Loucy (cell line): ENCODE data around the gene SHROOM2.
"Not testable (repeated sequence)": the region's sequence is repeated elsewhere in the genome, so short reads cannot be mapped to it uniquely, and the experiment has no call there.

Experiments
- H2AFZ ChIP-seq: fragments of 200-600 bp; sonication (generic); 2 replicates; pipeline ENCODE4 v1.6.0; 2016; ENCODE audit warnings: antibody characterized with exemption, mild to moderate bottlenecking, low read length, moderate library complexity
- H3F3A ChIP-seq: fragments of 200-600 bp; 2 replicates; pipeline ENCODE4 v1.6.0; 2016; ENCODE audit warnings: antibody characterized with exemption, low read depth, mild to moderate bottlenecking
- H3K27me3 ChIP-seq: fragments of 200-600 bp; sonication (generic); 2 replicates; pipeline ENCODE4 v1.6.1; 2014; ENCODE audit warnings: low read length, mild to moderate bottlenecking; ENCODE audit not compliant: insufficient read depth, poor library complexity, severe bottlenecking
- H3K36me3 ChIP-seq: fragments of 200-600 bp; sonication (generic); 2 replicates; pipeline ENCODE4 v1.6.1; 2016; ENCODE audit warnings: low read length; ENCODE audit not compliant: insufficient read depth
- H3K4me1 ChIP-seq: fragments of 200-600 bp; sonication (generic); 2 replicates; pipeline ENCODE4 v1.5.1; 2014; ENCODE audit warnings: low read length, mild to moderate bottlenecking; ENCODE audit not compliant: insufficient read depth, poor library complexity, severe bottlenecking
- H3K4me2 ChIP-seq: fragments of 200-600 bp; sonication (generic); 2 replicates; pipeline ENCODE4 v1.6.0; 2014; ENCODE audit warnings: antibody characterized with exemption, low read length, low read depth, mild to moderate bottlenecking; ENCODE audit not compliant: poor library complexity, severe bottlenecking
- H3K4me3 ChIP-seq: fragments of 200-600 bp; sonication (generic); 2 replicates; pipeline ENCODE4 v1.5.1; 2014; ENCODE audit warnings: low read length, mild to moderate bottlenecking, mixed read lengths; ENCODE audit not compliant: poor library complexity, severe bottlenecking
- H3K79me2 ChIP-seq: fragments of 200-600 bp; sonication (generic); 2 replicates; pipeline ENCODE4 v1.6.1; 2014; ENCODE audit warnings: low read length; ENCODE audit not compliant: insufficient read depth
- H3K9ac ChIP-seq: fragments of 200-600 bp; sonication (generic); 2 replicates; pipeline ENCODE4 v1.6.0; 2014; ENCODE audit warnings: mild to moderate bottlenecking, low read depth, low read length, moderate library complexity; ENCODE audit not compliant: poor library complexity, severe bottlenecking
- H3K9me2 ChIP-seq: fragments of 200-600 bp; sonication (generic); replicated peaks from 2 replicates; pipeline ENCODE4 v1.6.1; 2016; ENCODE audit warnings: low read depth, low read length, mixed read lengths
- H3K9me3 ChIP-seq: fragments of 200-600 bp; sonication (generic); 2 replicates; pipeline ENCODE4 v1.6.1; 2014; ENCODE audit warnings: mild to moderate bottlenecking, antibody characterized with exemption, low read length, low read depth; ENCODE audit not compliant: insufficient read depth
- H4K20me1 ChIP-seq: fragments of 200-600 bp; sonication (generic); 2 replicates; pipeline ENCODE4 v1.6.0; 2014; ENCODE audit warnings: antibody characterized with exemption, low read length, mild to moderate bottlenecking; ENCODE audit not compliant: insufficient read depth, poor library complexity, severe bottlenecking
- CTCF ChIP-seq: fragments of 200-600 bp; sonication (generic); conservative IDR thresholded peaks from 2 replicates; pipeline ENCODE4 v1.5.1; 2014; ENCODE audit warnings: mild to moderate bottlenecking, antibody characterized with exemption, low read length
- EZH2phosphoT487 ChIP-seq: fragments of 200-600 bp; IDR thresholded peaks from 2 replicates; pipeline ENCODE4 v1.6.1; 2018; ENCODE audit warnings: antibody characterized with exemption, mild to moderate bottlenecking, moderate library complexity, borderline replicate concordance

SHROOM2 gene

GRCh38 chrX:9765737-9766097 is 20.5 kb upstream of the SHROOM2 start, which contains the start of gene GPR143:
GPR143 (minus strand) TSS chrX:9765847; CDS start chrX:9765817, 30 bp downstream.
- Histone ChIP-seq H3K27me3 (no peaks in the 10 kb centered on the region), H3K4me2 (no peak within 1 kb of the TSS)

GRCh38 chrX:9767375-9767774 is 18.9 kb upstream of the SHROOM2 start:
- H3F3A ChIP-seq: no peaks in the 10 kb centered on the region
- no peaks in the 10 kb centered on the region for H4K20me1 ChIP-seq
- no peaks in the 10 kb centered on the region for H3K27me3 ChIP-seq
- no peak overlapping the region for H3K9ac ChIP-seq
- H3K4me2 ChIP-seq: peak overlapping the region; percentile 54
- H3K9me2 ChIP-seq: no peaks in the 10 kb centered on the region
- H2AFZ ChIP-seq: no peak overlapping the region
- no peaks in the 10 kb centered on the region for H3K79me2 ChIP-seq
- H3K4me3 ChIP-seq: no peak overlapping the region
- no peaks in the 10 kb centered on the region for H3K36me3 ChIP-seq
- no peak for TF ChIP-seq EZH2phosphoT487
- TF ChIP-seq CTCF: no peak
- no peaks in the 10 kb centered on the region for H3K9me3 ChIP-seq
- H3K4me1 ChIP-seq: peaks cover 10% of the 10 kb centered on the region

More at GRCh38 chrX:9765737-9766097, 20.5 kb upstream of the SHROOM2 start, which contains the start of gene GPR143:
- Histone ChIP-seq H3K79me2 (no peaks in the 10 kb centered on the region), H4K20me1 (no peaks in the 10 kb centered on the region), H3K4me3 (no peak within 1 kb of the TSS), H2AFZ (no peak within 1 kb of the TSS), H3K9me3 (no peaks in the 10 kb centered on the region), H3K9ac (no peak within 1 kb of the TSS), H3K36me3 (no peaks in the 10 kb centered on the region), H3K9me2 (no peaks in the 10 kb centered on the region), H3F3A (no peaks in the 10 kb centered on the region), H3K4me1 (peaks cover 10% of the 10 kb centered on the region)
- no peak for TF ChIP-seq CTCF
- no peak for TF ChIP-seq EZH2phosphoT487

GRCh38 chrX:9768321-9768839 is 17.8 kb upstream of the SHROOM2 start:
- H4K20me1 ChIP-seq, H3K36me3 ChIP-seq, H3K9ac ChIP-seq, H3K4me3 ChIP-seq, H3K79me2 ChIP-seq, H3K9me3 ChIP-seq, H2AFZ ChIP-seq, H3K27me3 ChIP-seq, H3F3A ChIP-seq, H3K9me2 ChIP-seq: not testable (repeated sequence)
- H3K4me2 ChIP-seq: peak overlapping the region; percentile 54
- peaks cover 10% of the 10 kb centered on the region for H3K4me1 ChIP-seq

- Histone ChIP-seq H3K36me3 (no peaks in the 10 kb centered on the region), H3K9me2 (no peaks in the 10 kb centered on the region), H3K9me3 (no peaks in the 10 kb centered on the region), H2AFZ (no peak overlapping the region), H4K20me1 (no peaks in the 10 kb centered on the region), H3K27me3 (peaks cover 3% of the 10 kb centered on the region), H3K9ac (no peak overlapping the region), H3F3A (no peaks in the 10 kb centered on the region), H3K79me2 (no peaks in the 10 kb centered on the region), H3K4me3 (no peak overlapping the region), H3K4me1 (peaks cover 10% of the 10 kb centered on the region), H3K4me2 (no peak overlapping the region)
- TF ChIP-seq EZH2phosphoT487 (no peak), CTCF (no peak)
Observed at GRCh38 chrX:9770319-9770718, 15.9 kb upstream of the SHROOM2 start.
